Endodermal cell (in vitro differentiated cells): ENCODE results near the gene SLC29A1. TPM values are rescaled to one million over a fixed set of nuclear protein-coding genes. Genes with fewer than 3 reads are reported as not detected.

Experiments used
- DNase-seq: peaks from one replicate; pipeline ENCODE4 v3.0.0-alpha.2; 2017
- H3K27ac ChIP-seq: 2 replicates; pipeline ENCODE4 v1.5.1; 2013; ENCODE audit warnings: mild to moderate bottlenecking, low read depth, low read length, moderate library complexity
- H3K27me3 ChIP-seq: 2 replicates; pipeline ENCODE4 v1.6.1; 2013; ENCODE audit warnings: mild to moderate bottlenecking, low read length, moderate library complexity; ENCODE audit not compliant: insufficient read depth, control insufficient read depth, poor library complexity, severe bottlenecking
- H3K36me3 ChIP-seq: 2 replicates; pipeline ENCODE4 v1.7.0; 2013; ENCODE audit warnings: mild to moderate bottlenecking, low read length, moderate library complexity; ENCODE audit not compliant: control insufficient read depth, insufficient read depth
- H3K4me1 ChIP-seq: one replicate; pipeline ENCODE4 v1.7.0; 2013; ENCODE audit warnings: low read length; ENCODE audit not compliant: control insufficient read depth, insufficient read depth
- H3K4me3 ChIP-seq: 2 replicates; pipeline ENCODE4 v1.5.1; 2013; ENCODE audit warnings: mild to moderate bottlenecking, low read length, moderate library complexity
- H3K9ac ChIP-seq: 2 replicates; pipeline ENCODE4 v1.6.1; 2013; ENCODE audit warnings: mild to moderate bottlenecking, low read length, moderate library complexity; ENCODE audit not compliant: poor library complexity, severe bottlenecking; ENCODE audit errors: extremely low read depth
- H3K9me3 ChIP-seq: 2 replicates; pipeline ENCODE4 v1.6.1; 2013; ENCODE audit warnings: mild to moderate bottlenecking, low read length, moderate library complexity; ENCODE audit not compliant: control insufficient read depth
- H3K27ac Mint-ChIP-seq: 2 replicates; pipeline ENCODE4 v1.8.0; 2020; ENCODE audit warnings: mixed read lengths
- H3K27me3 Mint-ChIP-seq: 2 replicates; pipeline ENCODE4 v1.8.0; 2021; ENCODE audit warnings: mild to moderate bottlenecking, mixed read lengths; ENCODE audit not compliant: insufficient read depth
- H3K36me3 Mint-ChIP-seq: 2 replicates; pipeline ENCODE4 v1.8.0; 2020; ENCODE audit warnings: low read depth, mixed read lengths
- H3K4me1 Mint-ChIP-seq: 2 replicates; pipeline ENCODE4 v1.8.0; 2020; ENCODE audit warnings: mixed read lengths
- H3K4me3 Mint-ChIP-seq: 2 replicates; pipeline ENCODE4 v1.8.0; 2020; ENCODE audit warnings: mild to moderate bottlenecking, moderate library complexity, mixed read lengths
- H3K9me3 Mint-ChIP-seq: 2 replicates; pipeline ENCODE4 v1.8.0; 2020; ENCODE audit warnings: mild to moderate bottlenecking, mixed read lengths
- CTCF ChIP-seq: fragments of 200-600 bp; sonication (generic); conservative IDR thresholded peaks from 2 replicates; pipeline ENCODE4 v1.5.0; 2021; ENCODE audit warnings: antibody characterized with exemption, mild to moderate bottlenecking
- WGBS, 2 experiments: methylation state at CpG; one replicate each; pipeline versions ENCODE4 v1.1.5 to v1.1.7; 2013; ENCODE audit warnings: missing lambda C conversion rate in 2 of 2, mixed read lengths in 1 of 2; ENCODE audit not compliant: insufficient coverage in 1 of 2, insufficient read length in 1 of 2; 5-methylcytosine and 5-hydroxymethylcytosine counted together
- total RNA-seq, 2 donors: library from RNA; stranded (reverse); fragmentation: NEBNext Ultra II Directional in 1 of 2; extraction: Animal tissue kit (Norgen Biotek cat#: 25700) in 1 of 2; gene quantifications; 2 replicates in 1 of 2; 3 replicates in 1 of 2; pipeline ENCODE4 v1.2.1, GENCODE V29; 2021

The SLC29A1 gene
- total RNA-seq, 2 donors from 2014 or later, result 129 to 155 TPM

- DNase-seq, result peak; percentile 90
- Histone ChIP-seq H3K4me1 (peaks cover 3% of the 10 kb centered on the region), H3K9ac (peak within 1 kb of the TSS; percentile 64), H3K27me3 (no peaks in the 10 kb centered on the region), H3K9me3 (no peaks in the 10 kb centered on the region), H3K4me3 (peak within 1 kb of the TSS; percentile 96), H3K27ac (peak within 1 kb of the TSS; percentile 92), H3K36me3 (peaks cover 36% of the 10 kb centered on the region)
- 0% methylated on average over 21 to 80 of the region's 80 CpGs for WGBS, 2 experiments
- TF ChIP-seq CTCF, result peak; percentile 84
- Mint-ChIP-seq H3K27ac (peak within 1 kb of the TSS; percentile 78), H3K9me3 (no peaks in the 10 kb centered on the region), H3K27me3 (no peaks in the 10 kb centered on the region), H3K4me1 (peaks cover 20% of the 10 kb centered on the region), H3K36me3 (peaks cover 37% of the 10 kb centered on the region), H3K4me3 (peak within 1 kb of the TSS; percentile 74)
These were observed 33.8 kb downstream of the SLC29A1 start, which contains the start of gene SLC35B2 for GRCh38 chr6:44257025-44257752. Gene SLC35B2 (minus strand): TSS chr6:44257528. CDS start chr6:44257410, 118 bp downstream.

- peaks cover 21% of the 10 kb centered on the region for H3K4me1 Mint-ChIP-seq
- peak; percentile 3 for TF ChIP-seq CTCF
- H3K27ac Mint-ChIP-seq, result peak overlapping the region; percentile 70
- H3K4me3 Mint-ChIP-seq, result peak overlapping the region; percentile 74
- peaks cover 3% of the 10 kb centered on the region for H3K4me1 ChIP-seq
- peak overlapping the region; percentile 33 for H3K27ac ChIP-seq
- no peaks in the 10 kb centered on the region for H3K9me3 ChIP-seq
- WGBS, 2 experiments, result 47 to 49% methylated on average over 14 to 15 of the region's 15 CpGs
- peak overlapping the region; percentile 96 for H3K4me3 ChIP-seq
- H3K27me3 Mint-ChIP-seq, result no peaks in the 10 kb centered on the region
- peaks cover 30% of the 10 kb centered on the region for H3K36me3 Mint-ChIP-seq
- H3K9me3 Mint-ChIP-seq, result no peaks in the 10 kb centered on the region
- H3K36me3 ChIP-seq, result peaks cover 31% of the 10 kb centered on the region
- no peak overlapping the region for H3K9ac ChIP-seq
- DNase-seq, result no peak
- H3K27me3 ChIP-seq, result no peaks in the 10 kb centered on the region
These were observed 34.4 kb downstream of the SLC29A1 start for GRCh38 chr6:44257753-44258324.

GRCh38 chr6:44258325-44258863 lies 35.0 kb downstream of the SLC29A1 start:
- Mint-ChIP-seq H3K4me1 (peaks cover 26% of the 10 kb centered on the region), H3K4me3 (peak overlapping the region; percentile 74), H3K9me3 (no peaks in the 10 kb centered on the region), H3K27ac (no peak overlapping the region), H3K36me3 (peaks cover 25% of the 10 kb centered on the region), H3K27me3 (peaks cover 1% of the 10 kb centered on the region)
- Histone ChIP-seq H3K36me3 (peaks cover 25% of the 10 kb centered on the region), H3K9ac (no peak overlapping the region), H3K27ac (no peak overlapping the region), H3K4me3 (no peak overlapping the region), H3K27me3 (no peaks in the 10 kb centered on the region), H3K4me1 (peaks cover 3% of the 10 kb centered on the region), H3K9me3 (no peaks in the 10 kb centered on the region)
- DNase-seq, result no peak
- 83 to 88% methylated on average over 6 to 9 of the region's 9 CpGs for WGBS, 2 experiments
- TF ChIP-seq CTCF, result no peak
